ENCODE data around the gene GSTK1.

GRCh38 chr7:143221286-143221685, 42.0 kb upstream of the GSTK1 start:
- TF ChIP-seq POLR2AphosphoS5 (IDR thresholded peaks at IDR 0.05) (no peak), CTCF (IDR thresholded peaks at IDR 0.05) (no peak), POLR2A (IDR thresholded peaks at IDR 0.05) (no peak)
